HepG2 (cell line): ENCODE measurements around the gene SLCO2B1. TPM values are rescaled to one million over a fixed set of nuclear protein-coding genes. Genes with fewer than 3 reads are reported as not detected.
A peak's percentile ranks its signal among the peaks of the same experiment; 100 is the strongest.

Experiments used
- ATAC-seq: fragments of 200-7000 bp; cut with Tn5 transposase; 3 replicates; pipeline ENCODE4 v1.9.1; 2020; ENCODE audit warnings: mild to moderate bottlenecking, moderate library complexity
- BruUV-seq: library from RNA; stranded (reverse); fragments of 400-500 nt; replicated peaks from 2 replicates; lab custom pipeline; 2021; lab: Mats Ljungman, UMichigan
- CTCF ChIA-PET: fragments of 300-600 bp; formaldehyde crosslinking; extraction: SDS; loops from one replicate; lab custom pipeline; 2021; ENCODE audit warnings: low total read pairs, inconsistent platforms, low intra/inter-chr PET ratio; lab: Yijun Ruan, JAX
- POLR2A ChIA-PET: fragments of 350-600 bp; sonication (Branson Sonifier 250); formaldehyde crosslinking; loops from one replicate; lab custom pipeline; 2020; ENCODE audit warnings: antibody characterized with exemption, inconsistent platforms; lab: Yijun Ruan, JAX
- DNase-seq: peaks from one replicate; pipeline ENCODE4 v3.0.0-alpha.2; 2015; ENCODE audit warnings: low spot score
- FAIRE-seq: peaks from 3 replicates; lab custom pipeline; 2011; peaks lifted over from hg19 to GRCh38; lab: Jason Lieb, UNC
- H2AFZ ChIP-seq: one replicate; pipeline ENCODE4 v1.6.1; 2011; ENCODE audit warnings: low read length, inconsistent platforms
- H3K27ac ChIP-seq: fragments of 300-600 bp; 3 replicates; pipeline ENCODE4 v1.8.0; 2011; ENCODE audit warnings: mixed run types, mild to moderate bottlenecking, mixed read lengths, low read length, inconsistent platforms; ENCODE audit not compliant: insufficient read depth; ENCODE audit errors: extremely low read length
- H3K27me3 ChIP-seq, 2 experiments: fragments of 200-600 bp in 1 of 2; 2 replicates in 1 of 2; 3 replicates in 1 of 2; pipeline versions ENCODE4 v1.6.0 to v1.8.0; 2011; ENCODE audit warnings: low read length in 2 of 2, mild to moderate bottlenecking in 2 of 2, moderate library complexity in 2 of 2, inconsistent platforms in 1 of 2; ENCODE audit not compliant: insufficient read depth in 2 of 2, control insufficient read depth in 1 of 2
- H3K36me3 ChIP-seq, 2 experiments: fragments of 200-600 bp in 1 of 2; replicated peaks in 1 of 2; 2 replicates in 1 of 2; 3 replicates in 1 of 2; pipeline versions ENCODE4 v1.5.1 to v1.8.0; 2011; ENCODE audit warnings: low read length in 2 of 2, inconsistent platforms in 1 of 2; ENCODE audit not compliant: insufficient read depth in 2 of 2, control insufficient read depth in 1 of 2
- H3K4me1 ChIP-seq: 2 replicates; pipeline ENCODE4 v1.5.1; 2012; ENCODE audit warnings: low read length, inconsistent platforms; ENCODE audit not compliant: insufficient read depth
- H3K4me2 ChIP-seq: 2 replicates; pipeline ENCODE4 v1.6.0; 2011; ENCODE audit warnings: low read depth, low read length, inconsistent platforms
- H3K4me3 ChIP-seq, 3 experiments: fragments of 200-600 bp in 1 of 3; sonication (generic), shearing (Covaris generic) in 1 of 3; replicated peaks in 1 of 3; 2 replicates each; pipeline ENCODE4 v1.5.1; 2011 to 2016; ENCODE audit warnings: low read length in 3 of 3, inconsistent platforms in 2 of 3, low read depth in 2 of 3, mild to moderate bottlenecking in 2 of 3, control low read depth in 1 of 3, mixed read lengths in 1 of 3; ENCODE audit not compliant: insufficient read depth in 1 of 3
- H3K79me2 ChIP-seq: one replicate; pipeline ENCODE4 v1.6.1; 2011; ENCODE audit warnings: low read length, inconsistent platforms; ENCODE audit not compliant: insufficient read depth
- H3K9ac ChIP-seq: 2 replicates; pipeline ENCODE4 v1.6.0; 2011; ENCODE audit warnings: mild to moderate bottlenecking, low read depth, low read length, inconsistent platforms; ENCODE audit not compliant: insufficient read depth
- H3K9me3 ChIP-seq: 2 replicates; pipeline ENCODE4 v1.5.1; 2012; ENCODE audit warnings: mild to moderate bottlenecking, low read length
- H4K20me1 ChIP-seq: 2 replicates; pipeline ENCODE4 v1.6.0; 2011; ENCODE audit warnings: inconsistent platforms, mild to moderate bottlenecking, low read length, moderate library complexity; ENCODE audit not compliant: insufficient read depth
- DR1 ChIP-seq: sonication (generic); formaldehyde crosslinking; IDR thresholded peaks from 2 replicates; pipeline ENCODE4 v1.8.0; 2021; ENCODE audit warnings: mild to moderate bottlenecking, missing genetic modification reagents, inconsistent platforms
- E2F5 ChIP-seq: sonication (generic); formaldehyde crosslinking; conservative IDR thresholded peaks from 2 replicates; pipeline ENCODE4 v1.4.0; 2020; ENCODE audit warnings: missing genetic modification reagents
- ELF4 ChIP-seq: sonication (generic); formaldehyde crosslinking; IDR thresholded peaks from 2 replicates; pipeline ENCODE4 v1.5.0; 2020; ENCODE audit warnings: missing genetic modification reagents, mild to moderate bottlenecking, moderate library complexity, borderline replicate concordance
- HDAC6 ChIP-seq: fragments of 200-600 bp; sonication (generic); IDR thresholded peaks from 2 replicates; pipeline ENCODE4 v1.7.0; 2017; ENCODE audit warnings: mild to moderate bottlenecking, antibody characterized with exemption, low read length, low read depth
- MEIS1 ChIP-seq: sonication (generic); formaldehyde crosslinking; IDR thresholded peaks from 2 replicates; pipeline ENCODE4 v1.9.0; 2021; ENCODE audit warnings: mild to moderate bottlenecking, missing genetic modification reagents, moderate library complexity, borderline replicate concordance
- RFX3 ChIP-seq: IDR thresholded peaks from 2 replicates; pipeline ENCODE4 v1.6.1; 2016; ENCODE audit warnings: missing biosample characterization, missing genetic modification reagents
- RXRA ChIP-seq: sonication (generic); formaldehyde crosslinking; IDR thresholded peaks from 2 replicates; pipeline ENCODE4 v1.5.1; 2020; ENCODE audit warnings: missing genetic modification reagents
- ZBTB3 ChIP-seq: sonication (generic); formaldehyde crosslinking; IDR thresholded peaks from 2 replicates; pipeline ENCODE4 v1.4.0; 2020; ENCODE audit warnings: low read depth, mild to moderate bottlenecking, moderate library complexity, missing genetic modification reagents, borderline replicate concordance
- ZBTB43 ChIP-seq: sonication (generic); formaldehyde crosslinking; conservative IDR thresholded peaks from 2 replicates; pipeline ENCODE4 v1.4.0; 2020; ENCODE audit warnings: missing genetic modification reagents
- ZFP41 ChIP-seq: sonication (generic); formaldehyde crosslinking; IDR thresholded peaks from 2 replicates; pipeline ENCODE4 v1.4.0; 2020; ENCODE audit warnings: mild to moderate bottlenecking, missing genetic modification reagents, borderline replicate concordance
- ZNF557 ChIP-seq: sonication (generic); formaldehyde crosslinking; IDR thresholded peaks from 2 replicates; pipeline ENCODE4 v1.4.0; 2020; ENCODE audit warnings: missing genetic modification reagents
- ZNF652 ChIP-seq: IDR thresholded peaks from 2 replicates; pipeline ENCODE4 v1.6.1; 2016; ENCODE audit warnings: low read depth, borderline replicate concordance
- ZSCAN20 ChIP-seq: sonication (generic); formaldehyde crosslinking; IDR thresholded peaks from 2 replicates; pipeline ENCODE4 v1.4.0; 2020; ENCODE audit warnings: missing genetic modification reagents, mild to moderate bottlenecking, borderline replicate concordance
- WGBS: methylation state at CpG from one replicate; pipeline ENCODE4 v1.1.6; 2017; ENCODE audit warnings: low lambda C conversion rate; 5-methylcytosine and 5-hydroxymethylcytosine counted together
- in situ Hi-C: cut with HindIII; loops from 2 replicates; pipeline ENCODE4 v1.10.0; 2017; ENCODE audit warnings: low pct_unique_long_range_greater_than_20kb; ENCODE audit not compliant: extremely low pct_ligation_motif_present
- intact Hi-C: fragments of 100-400 bp; cut with micrococcal nuclease; formaldehyde crosslinking; loops from one replicate; pipeline ENCODE4 v1.10.0; 2022; ENCODE audit not compliant: unreplicated experiment
- polyA plus RNA-seq, 8 experiments: library from polyadenylated mRNA; depleted of rRNA in 3 of 8; stranded (reverse) in 7 of 8; unstranded in 1 of 8; fragments of >200 nt; fragmentation: Illumina TruSeq in 4 of 8; extraction: Trizol in 4 of 8; gene quantifications; 2 replicates each; pipeline versions ENCODE4 v1.2.1 to v1.2.3, GENCODE V29; 2011 to 2016; ENCODE audit warnings: low read depth in 4 of 8, missing spikeins in 1 of 8, mixed read lengths in 1 of 8; ENCODE audit not compliant: insufficient read depth in 1 of 8
- total RNA-seq, 5 experiments: library from RNA; depleted of rRNA; stranded (reverse); fragments of >200 nt; fragmentation: Illumina TruSeq; extraction: Trizol; gene quantifications; 2 replicates each; pipeline ENCODE4 v1.2.3, GENCODE V29; 2016; ENCODE audit warnings: low read depth in 1 of 5
- TF ChIP-seq, protein P1 (sequence below): sonication (generic); formaldehyde crosslinking; IDR thresholded peaks from 2 replicates; pipeline ENCODE4 v1.4.0; 2020; ENCODE audit warnings: missing genetic modification reagents, mild to moderate bottlenecking, borderline replicate concordance

SLCO2B1 gene
- total and polyA plus RNA-seq, 2 of the 13 experiments (the other 11 are each of a cell fraction or from before 2014, with no cell fraction given), result 15.3 to 19.8 TPM

- intact Hi-C loops (no loop called here), in situ Hi-C loops (no loop called here)
- no peaks in the 10 kb centered on the region for H3K36me3 ChIP-seq
- no peaks in the 10 kb centered on the region for H3K27me3 ChIP-seq
- no peaks in the 10 kb centered on the region for H3K9me3 ChIP-seq
- ChIA-PET POLR2A (interaction anchor here (1.4 to 2.8 kb wide), 4 partner anchors 9 to 21 kb away, joined by 3 to 100 read pairs (median 8); no protein-coding TSS in a partner anchor), CTCF (no interaction called here)
- TSS peak; percentile 32 for BruUV-seq
- no peak for FAIRE-seq
- H3K4me3 ChIP-seq, result no peak overlapping the region
- no peak overlapping the region for H3K4me2 ChIP-seq
- H3K27ac ChIP-seq, result peak overlapping the region; percentile 91
- TF ChIP-seq ZFP41 (CRISPR knock-in tag) (no peak), HDAC6 (no peak), ZBTB3 (CRISPR knock-in tag) (no peak), RFX3 (CRISPR knock-in tag) (no peak), ZNF557 (CRISPR knock-in tag) (no peak), MEIS1 (CRISPR knock-in tag) (no peak), RXRA (CRISPR knock-in tag) (no peak), E2F5 (CRISPR knock-in tag) (no peak), ZNF652 (CRISPR knock-in tag) (no peak), DR1 (CRISPR knock-in tag) (no peak), ZBTB43 (CRISPR knock-in tag) (no peak), ELF4 (CRISPR knock-in tag) (no peak), ZSCAN20 (CRISPR knock-in tag) (no peak)
- TF ChIP-seq, protein P1, sequence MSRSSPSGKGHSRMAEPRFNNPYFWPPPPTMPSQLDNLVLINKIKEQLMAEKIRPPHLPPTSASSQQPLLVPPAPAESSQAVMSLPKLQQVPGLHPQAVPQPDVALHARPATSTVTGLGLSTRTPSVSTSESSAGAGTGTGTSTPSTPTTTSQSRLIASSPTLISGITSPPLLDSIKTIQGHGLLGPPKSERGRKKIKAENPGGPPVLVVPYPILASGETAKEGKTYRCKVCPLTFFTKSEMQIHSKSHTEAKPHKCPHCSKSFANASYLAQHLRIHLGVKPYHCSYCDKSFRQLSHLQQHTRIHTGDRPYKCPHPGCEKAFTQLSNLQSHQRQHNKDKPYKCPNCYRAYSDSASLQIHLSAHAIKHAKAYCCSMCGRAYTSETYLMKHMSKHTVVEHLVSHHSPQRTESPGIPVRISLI (CRISPR knock-in tag), result no peak
- DNase-seq, result no peak
- no peak for ATAC-seq
- peaks cover 100% of the 10 kb centered on the region for H3K4me1 ChIP-seq
- H4K20me1 ChIP-seq, result no peaks in the 10 kb centered on the region
- no peak overlapping the region for H2AFZ ChIP-seq
- peaks cover 13% of the 10 kb centered on the region for H3K79me2 ChIP-seq
- no peak overlapping the region for H3K9ac ChIP-seq
- 100% methylated on average over 1 of the region's 1 CpG for WGBS
These were observed 10.0 kb downstream of the SLCO2B1 start for GRCh38 chr11:75160880-75161279.
